Activated CD4-positive, alpha-beta T cell treated with anti-CD3 and anti-CD28 coated beads, Interleukin-2, Interleukin-4, amounts not matched to agents 100 ng/mL and 50 ng/mL, durations not matched to agents 16 hours and 8 hours (primary cell): ENCODE results near the gene CNIH1.
"Not testable (repeated sequence)": the region's sequence is repeated elsewhere in the genome, so short reads cannot be mapped to it uniquely, and the experiment has no call there.

Source experiments
- DNase-seq: peaks from one replicate; pipeline ENCODE4 v3.0.0-alpha.2; 2020; ENCODE audit warnings: low spot score

The CNIH1 gene

DNA sequence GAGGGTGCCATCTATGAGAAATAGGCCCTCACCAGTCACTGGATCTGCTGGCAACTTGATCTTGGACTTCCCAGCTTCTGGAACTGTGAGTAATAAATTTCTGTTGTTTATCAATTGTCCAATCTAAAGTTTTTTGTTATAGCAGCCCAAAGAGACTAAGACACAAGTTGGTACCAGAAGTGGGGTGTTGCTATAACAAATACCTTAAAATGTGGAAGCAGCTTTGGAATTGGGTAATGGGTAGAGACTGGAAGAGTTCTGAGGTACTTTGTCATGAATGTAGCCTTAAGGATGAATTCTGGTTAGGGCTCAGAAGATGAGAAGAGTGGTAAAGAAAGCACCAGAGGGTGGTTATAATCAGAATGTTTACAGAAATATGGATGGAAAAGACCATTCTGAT, 26.1 kb upstream of the CNIH1 start:
- no peak for DNase-seq

- no peak for DNase-seq
Observed at GRCh38 chr14:54465654-54466053, 24.5 kb upstream of the CNIH1 start.

DNA sequence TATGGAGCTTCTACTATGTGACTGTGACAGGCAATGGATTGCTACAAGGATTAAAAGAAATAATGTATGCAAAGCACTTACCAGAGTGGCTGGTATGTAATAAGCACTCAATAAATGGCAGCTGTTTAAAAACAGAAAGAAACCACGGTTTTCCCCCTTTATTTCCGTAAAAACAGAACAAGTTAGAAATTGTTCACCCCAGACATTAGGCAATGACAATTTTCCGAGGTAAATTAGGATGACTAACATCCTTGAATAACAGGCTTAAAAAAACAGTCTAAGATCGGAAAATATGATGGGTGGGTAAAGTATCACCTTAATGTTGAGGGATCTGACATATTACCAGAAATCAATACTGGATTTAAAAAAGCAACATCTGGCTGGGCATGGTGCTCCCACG, 20.9 kb upstream of the CNIH1 start:
- no peak for DNase-seq

DNA sequence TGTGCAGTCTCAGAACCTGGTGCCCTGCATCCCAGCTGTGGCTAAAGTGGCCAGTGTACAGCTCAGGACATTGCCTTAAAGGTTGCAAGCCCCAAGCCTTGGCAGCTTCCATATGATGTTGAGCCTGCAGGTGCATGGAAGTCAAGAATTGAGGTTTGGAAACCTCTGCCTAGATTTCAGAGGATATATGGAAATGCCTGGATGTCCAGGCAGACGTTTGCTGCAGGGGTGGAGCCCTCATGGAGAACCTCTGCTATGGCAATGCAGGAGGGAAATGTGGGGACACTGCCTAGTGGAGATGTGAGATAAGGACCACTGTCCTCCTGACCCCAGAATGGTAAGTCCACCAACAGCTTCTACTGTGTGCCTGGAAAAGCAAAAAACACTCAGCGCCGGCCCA, 17.9 kb upstream of the CNIH1 start:
- DNase-seq: no peak

DNA sequence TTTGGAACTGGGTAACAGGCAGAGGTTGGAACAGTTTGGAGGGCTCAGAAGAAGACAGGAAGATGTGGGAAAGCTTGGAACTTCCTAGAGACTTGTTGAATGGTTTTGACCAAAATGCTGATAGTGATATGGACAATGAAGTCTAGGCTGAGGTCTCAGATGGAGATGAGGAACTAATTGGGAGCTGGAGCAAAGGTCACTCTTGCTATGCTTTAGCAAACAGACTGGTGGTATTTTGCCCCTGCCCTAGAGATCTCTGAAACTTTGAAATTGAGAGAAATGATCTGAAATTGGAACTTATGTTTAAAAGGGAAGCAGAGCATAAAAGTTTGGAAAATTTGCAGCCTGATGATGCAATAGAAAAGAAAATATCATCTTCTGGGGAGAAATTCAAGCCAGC, 17.4 kb upstream of the CNIH1 start:
- not testable (repeated sequence) for DNase-seq

DNA sequence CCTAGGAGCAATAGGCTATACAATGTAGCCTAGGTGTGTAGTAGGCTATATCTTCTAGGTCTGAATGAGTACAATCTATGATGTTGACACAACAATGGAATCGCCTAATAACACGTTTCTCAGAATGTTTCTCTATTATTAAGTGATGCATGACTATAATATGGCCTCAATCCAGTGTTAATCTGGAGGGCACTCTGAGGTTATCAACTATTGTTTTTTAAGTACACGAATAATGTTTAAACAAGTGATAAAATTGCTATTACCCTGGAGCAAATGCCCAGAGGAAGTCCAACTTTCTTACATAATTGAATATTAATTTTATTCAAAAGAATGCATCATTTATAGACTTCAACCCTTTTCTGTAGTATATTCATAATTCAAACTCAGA, 16.4 kb upstream of the CNIH1 start:
- no peak for DNase-seq

- DNase-seq: not testable (repeated sequence)
Observed at GRCh38 chr14:54456820-54457608, 15.8 kb upstream of the CNIH1 start.

GRCh38 chr14:54455363-54455762, 14.2 kb upstream of the CNIH1 start:
- no peak for DNase-seq

GRCh38 chr14:54453990-54454389, 12.8 kb upstream of the CNIH1 start:
- not testable (repeated sequence) for DNase-seq

GRCh38 chr14:54453252-54453651, 12.1 kb upstream of the CNIH1 start:
- DNase-seq: no peak

DNA sequence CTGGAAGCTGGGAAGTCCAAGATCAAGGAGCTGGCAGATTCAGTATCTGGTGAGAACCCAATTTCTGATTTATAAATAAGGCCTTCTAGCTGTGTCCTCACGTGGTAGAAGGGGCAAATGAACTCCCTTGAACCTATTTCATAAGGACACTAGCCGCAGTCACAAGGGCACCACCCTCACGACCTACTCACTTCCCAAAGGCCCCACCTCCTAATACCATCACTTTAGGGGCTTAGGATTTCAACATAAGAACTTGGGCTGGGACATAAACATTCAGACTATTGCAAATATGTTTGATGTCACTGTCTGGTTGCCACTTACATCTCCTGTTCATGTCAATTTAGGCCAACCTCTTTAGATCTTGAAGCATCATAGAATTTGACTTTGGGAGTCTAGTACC, 10.8 kb upstream of the CNIH1 start:
- no peak for DNase-seq

DNA sequence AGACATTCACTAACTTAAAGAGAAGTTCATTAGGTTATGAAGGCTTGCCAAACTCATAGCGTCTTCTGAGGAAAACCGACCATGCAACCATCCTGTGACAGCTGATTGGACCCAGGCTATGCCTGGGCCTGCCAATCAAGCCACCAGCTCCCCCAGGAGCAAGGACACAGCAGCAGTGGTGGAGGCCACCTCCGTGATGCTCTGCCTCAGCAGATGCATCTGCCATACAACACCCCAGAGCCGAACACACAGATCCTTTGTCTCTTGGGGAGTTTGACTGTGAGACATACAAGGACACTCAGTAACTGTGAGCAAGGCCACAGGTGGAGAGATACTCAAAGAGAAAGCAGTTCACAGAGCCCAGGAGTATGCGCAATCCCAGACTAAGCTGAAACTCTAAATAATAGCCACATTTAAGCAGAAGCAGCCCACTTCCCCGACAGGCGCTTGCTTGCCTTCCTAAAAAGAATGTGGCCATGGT, 10.0 kb upstream of the CNIH1 start:
- no peak for DNase-seq

DNA sequence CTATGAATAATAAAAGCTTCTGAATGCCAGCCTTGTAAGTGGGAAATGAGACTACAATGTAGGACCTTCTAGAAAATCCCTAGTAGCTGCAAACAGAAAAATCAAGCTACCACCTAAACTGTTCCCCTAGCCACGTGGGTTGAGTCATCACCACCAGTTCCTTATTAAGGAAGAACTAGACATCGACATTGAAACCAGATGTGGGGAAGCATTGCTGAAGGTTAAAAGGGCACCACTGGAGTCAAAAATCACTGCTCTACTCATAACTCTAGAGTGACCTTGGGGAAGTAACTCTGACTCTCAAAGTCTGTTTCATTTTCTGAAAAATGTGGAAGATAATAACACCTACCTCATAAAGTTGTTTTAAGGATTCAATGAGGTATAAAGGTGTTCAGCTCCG, 9.4 kb upstream of the CNIH1 start:
- DNase-seq: no peak

GRCh38 chr14:54447231-54447692, 6.1 kb upstream of the CNIH1 start:
- no peak for DNase-seq

DNA sequence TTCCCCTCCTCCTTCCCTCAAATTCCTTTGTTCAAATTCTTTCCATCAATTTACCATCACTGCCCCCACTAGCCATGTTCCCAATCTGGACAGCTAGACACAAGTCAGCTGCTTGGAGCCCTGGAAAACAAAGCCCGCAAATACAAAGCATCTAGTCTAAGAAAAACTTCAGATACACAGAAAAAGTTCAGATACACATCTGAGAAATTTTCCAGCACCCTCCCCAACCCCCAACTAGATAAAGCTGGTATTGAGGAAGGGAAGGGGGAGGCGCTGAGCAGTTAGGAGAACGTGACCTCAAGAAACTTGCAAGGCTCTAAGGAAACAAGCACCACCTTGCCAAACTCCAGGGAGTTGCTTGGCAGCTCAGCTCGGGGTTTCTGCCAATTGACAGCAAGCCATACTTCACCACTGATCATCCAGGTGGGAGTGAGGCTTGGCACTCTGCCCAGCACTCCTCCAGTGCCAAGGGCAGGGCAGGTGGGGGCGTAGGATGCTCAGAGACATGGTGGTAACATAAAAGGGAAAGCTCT, 5.1 kb upstream of the CNIH1 start:
- DNase-seq: no peak

GRCh38 chr14:54444681-54445080, 3.5 kb upstream of the CNIH1 start:
- no peak for DNase-seq

GRCh38 chr14:54443981-54444380, 2.8 kb upstream of the CNIH1 start:
- no peak for DNase-seq

- DNase-seq: not testable (repeated sequence)
Observed at GRCh38 chr14:54442961-54443360, 1.8 kb upstream of the CNIH1 start.

- no peak for DNase-seq
Observed at GRCh38 chr14:54440476-54440872, 700 bp downstream of the CNIH1 start.

- DNase-seq: no peak
Observed at GRCh38 chr14:54440037-54440436, 1.1 kb downstream of the CNIH1 start.

GRCh38 chr14:54438703-54439102, 2.5 kb downstream of the CNIH1 start:
- DNase-seq: no peak

- DNase-seq: not testable (repeated sequence)
Observed at GRCh38 chr14:54437954-54438353, 3.2 kb downstream of the CNIH1 start.

- DNase-seq: peak; percentile 83
Observed at GRCh38 chr14:54435500-54435981, 5.6 kb downstream of the CNIH1 start.

GRCh38 chr14:54428527-54428926, 12.6 kb downstream of the CNIH1 start:
- no peak for DNase-seq
